ENCODE measurements around the gene F7.

The F7 gene

GRCh38 chr13:113164492-113164891 is 58.9 kb downstream of the F7 start:
- no peak overlapping the region for H3K9ac ChIP-seq
- no peak overlapping the region for H3K27ac ChIP-seq
- peaks cover 50 to 67% (median 64%) of the 10 kb centered on the region in 11 experiments for H3K27me3 ChIP-seq
- TF ChIP-seq Cebpa-rat (IDR thresholded peaks at IDR 0.05) = no peak
- peaks cover 3 to 30% (median 15%) of the 10 kb centered on the region in 10 experiments; a peak in 11 of 20 replicates for H3K4me1 ChIP-seq
- H3K4me2 ChIP-seq = peak overlapping the region in 8 of 11 experiments; percentile 18 to 58 (median 24); a peak in 13 of 22 replicates
- H3K9me3 ChIP-seq (replicated peaks in 1 of 11) = peaks cover 0 to 7% (median 0%) of the 10 kb centered on the region in 11 experiments; a peak in 6 of 22 replicates
- H3K36me3 ChIP-seq = peaks cover 0 to 14% (median 1%) of the 10 kb centered on the region in 11 experiments; a peak in 10 of 22 replicates
- peaks cover 0 to 19% (median 3%) of the 10 kb centered on the region in 11 experiments; a peak in 8 of 22 replicates for H4K20me1 ChIP-seq
- no peak overlapping the region for H3K4me3 ChIP-seq

GRCh38 chr13:113166266-113166665 is 60.7 kb downstream of the F7 start:
- Histone ChIP-seq H4K20me1 (peaks cover 0 to 20% (median 3%) of the 10 kb centered on the region in 11 experiments; a peak in 7 of 22 replicates), H3K4me3 (no peak overlapping the region), H3K4me1 (peaks cover 11 to 43% (median 19%) of the 10 kb centered on the region in 10 experiments), H3K9me3 (replicated peaks in 1 of 11) (peaks cover 0 to 7% (median 0%) of the 10 kb centered on the region in 11 experiments; a peak in 6 of 22 replicates), H3K27ac (no peak overlapping the region), H3K36me3 (peaks cover 0 to 25% (median 7%) of the 10 kb centered on the region in 11 experiments; a peak in 19 of 22 replicates), H3K9ac (no peak overlapping the region), H3K4me2 (peak overlapping the region in 1 of 11 experiments; percentile 26; a peak in 2 of 22 replicates), H3K27me3 (peaks cover 37 to 52% (median 47%) of the 10 kb centered on the region in 11 experiments)
- no peak for TF ChIP-seq Cebpa-rat (IDR thresholded peaks at IDR 0.05)

GRCh38 chr13:113166681-113167080 is 61.1 kb downstream of the F7 start:
- TF ChIP-seq Cebpa-rat (IDR thresholded peaks at IDR 0.05) = no peak
- Histone ChIP-seq H3K4me2 (peak overlapping the region in 2 of 11 experiments; percentile 19 to 26; a peak in 2 of 22 replicates), H3K4me3 (no peak overlapping the region), H3K9me3 (replicated peaks in 1 of 11) (peaks cover 0 to 7% (median 0%) of the 10 kb centered on the region in 11 experiments; a peak in 6 of 22 replicates), H3K9ac (no peak overlapping the region), H3K4me1 (peaks cover 15 to 45% (median 22%) of the 10 kb centered on the region in 10 experiments), H4K20me1 (peaks cover 0 to 24% (median 3%) of the 10 kb centered on the region in 11 experiments; a peak in 6 of 22 replicates), H3K27ac (no peak overlapping the region), H3K27me3 (peaks cover 33 to 48% (median 43%) of the 10 kb centered on the region in 11 experiments), H3K36me3 (peaks cover 0 to 29% (median 12%) of the 10 kb centered on the region in 11 experiments; a peak in 20 of 22 replicates)

GRCh38 chr13:113167155-113167554 is 61.6 kb downstream of the F7 start:
- peaks cover 29 to 43% (median 39%) of the 10 kb centered on the region in 11 experiments for H3K27me3 ChIP-seq

GRCh38 chr13:113167575-113167974 is 62.0 kb downstream of the F7 start:
- Histone ChIP-seq H3K4me1 (peaks cover 19 to 54% (median 30%) of the 10 kb centered on the region in 10 experiments), H3K4me3 (no peak overlapping the region), H3K36me3 (peaks cover 2 to 38% (median 21%) of the 10 kb centered on the region in 11 experiments; a peak in 21 of 22 replicates)

More at GRCh38 chr13:113167155-113167554, 61.6 kb downstream of the F7 start:
- TF ChIP-seq Cebpa-rat (IDR thresholded peaks at IDR 0.05) = no peak
- Histone ChIP-seq H3K9me3 (replicated peaks in 1 of 11) (peaks cover 0 to 7% (median 0%) of the 10 kb centered on the region in 11 experiments; a peak in 6 of 22 replicates), H3K4me2 (peak overlapping the region in 3 of 11 experiments; percentile 19 to 26 (median 21); a peak in 3 of 22 replicates), H3K27ac (no peak overlapping the region), H4K20me1 (peaks cover 0 to 25% (median 3%) of the 10 kb centered on the region in 11 experiments; a peak in 6 of 22 replicates), H3K4me1 (peaks cover 19 to 50% (median 27%) of the 10 kb centered on the region in 10 experiments), H3K9ac (no peak overlapping the region), H3K36me3 (peaks cover 0 to 34% (median 16%) of the 10 kb centered on the region in 11 experiments; a peak in 21 of 22 replicates), H3K4me3 (no peak overlapping the region)

GRCh38 chr13:113168211-113168610 is 62.6 kb downstream of the F7 start:
- Histone ChIP-seq H3K27ac (no peak overlapping the region), H3K9ac (no peak overlapping the region), H3K36me3 (peaks cover 5 to 44% (median 27%) of the 10 kb centered on the region in 11 experiments; a peak in 21 of 22 replicates), H3K4me3 (no peak overlapping the region), H3K4me2 (no peak overlapping the region), H3K4me1 (peaks cover 19 to 61% (median 29%) of the 10 kb centered on the region in 10 experiments), H3K27me3 (peaks cover 22 to 35% (median 31%) of the 10 kb centered on the region in 11 experiments), H3K9me3 (replicated peaks in 1 of 11) (peaks cover 0 to 7% (median 0%) of the 10 kb centered on the region in 11 experiments; a peak in 6 of 22 replicates), H4K20me1 (peaks cover 0 to 24% (median 3%) of the 10 kb centered on the region in 11 experiments; a peak in 6 of 22 replicates)
- no peak for TF ChIP-seq Cebpa-rat (IDR thresholded peaks at IDR 0.05)

More at GRCh38 chr13:113167575-113167974, 62.0 kb downstream of the F7 start:
- Histone ChIP-seq H3K9me3 (replicated peaks in 1 of 11) (peaks cover 0 to 7% (median 0%) of the 10 kb centered on the region in 11 experiments; a peak in 6 of 22 replicates), H4K20me1 (peaks cover 0 to 25% (median 3%) of the 10 kb centered on the region in 11 experiments; a peak in 6 of 22 replicates), H3K27me3 (peaks cover 28 to 42% (median 38%) of the 10 kb centered on the region in 11 experiments), H3K9ac (no peak overlapping the region), H3K27ac (no peak overlapping the region), H3K4me2 (no peak overlapping the region)
- no peak for TF ChIP-seq Cebpa-rat (IDR thresholded peaks at IDR 0.05)

GRCh38 chr13:113169277-113170272 is 64.0 kb downstream of the F7 start:
- peaks cover 0 to 18% (median 0%) of the 10 kb centered on the region in 11 experiments; a peak in 4 of 22 replicates for H4K20me1 ChIP-seq
- H3K4me2 ChIP-seq = no peak overlapping the region
- H3K27me3 ChIP-seq = peaks cover 8 to 22% (median 18%) of the 10 kb centered on the region in 11 experiments; a peak in 21 of 22 replicates
- H3K36me3 ChIP-seq = peaks cover 5 to 53% (median 33%) of the 10 kb centered on the region in 11 experiments; a peak in 21 of 22 replicates
- H3K9ac ChIP-seq = no peak overlapping the region
- no peak for TF ChIP-seq Cebpa-rat (IDR thresholded peaks at IDR 0.05)
- H3K27ac ChIP-seq = no peak overlapping the region
- H3K4me3 ChIP-seq = no peak overlapping the region
- H3K4me1 ChIP-seq = peaks cover 14 to 67% (median 24%) of the 10 kb centered on the region in 10 experiments
- peaks cover 0 to 7% (median 0%) of the 10 kb centered on the region in 11 experiments; a peak in 6 of 22 replicates for H3K9me3 ChIP-seq (replicated peaks in 1 of 11)

All from BLaER1 treated with 17β-estradiol and CSF1 and Interleukin-3, amounts not matched to agents 10 nM and 100 nM (cell line).